BLaER1 (cell line): ENCODE measurements around the gene CNTN4.

ENCODE experiments used
- H3K27ac ChIP-seq: shearing (Covaris generic); formaldehyde crosslinking; 2 replicates; pipeline ENCODE4 v1.8.1; 2022
- H3K27me3 ChIP-seq: shearing (Covaris generic); formaldehyde crosslinking; 2 replicates; pipeline ENCODE4 v1.8.1; 2022
- H3K36me3 ChIP-seq: shearing (Covaris generic); formaldehyde crosslinking; 2 replicates; pipeline ENCODE4 v1.8.1; 2022
- H3K4me1 ChIP-seq: shearing (Covaris generic); formaldehyde crosslinking; 2 replicates; pipeline ENCODE4 v1.8.1; 2022
- H3K4me2 ChIP-seq: shearing (Covaris generic); formaldehyde crosslinking; 2 replicates; pipeline ENCODE4 v1.8.1; 2022
- H3K4me3 ChIP-seq: shearing (Covaris generic); formaldehyde crosslinking; 2 replicates; pipeline ENCODE4 v1.8.1; 2022
- H3K9ac ChIP-seq: shearing (Covaris generic); formaldehyde crosslinking; 2 replicates; pipeline ENCODE4 v1.8.1; 2022
- H3K9me3 ChIP-seq: shearing (Covaris generic); formaldehyde crosslinking; 2 replicates; pipeline ENCODE4 v1.8.1; 2022
- H4K20me1 ChIP-seq: shearing (Covaris generic); formaldehyde crosslinking; 2 replicates; pipeline ENCODE4 v1.8.1; 2022
- Cebpa-rat ChIP-seq: shearing (Covaris generic); IDR thresholded peaks from 2 replicates; pipeline ENCODE4 v1.8.1; 2022

The CNTN4 gene

DNA sequence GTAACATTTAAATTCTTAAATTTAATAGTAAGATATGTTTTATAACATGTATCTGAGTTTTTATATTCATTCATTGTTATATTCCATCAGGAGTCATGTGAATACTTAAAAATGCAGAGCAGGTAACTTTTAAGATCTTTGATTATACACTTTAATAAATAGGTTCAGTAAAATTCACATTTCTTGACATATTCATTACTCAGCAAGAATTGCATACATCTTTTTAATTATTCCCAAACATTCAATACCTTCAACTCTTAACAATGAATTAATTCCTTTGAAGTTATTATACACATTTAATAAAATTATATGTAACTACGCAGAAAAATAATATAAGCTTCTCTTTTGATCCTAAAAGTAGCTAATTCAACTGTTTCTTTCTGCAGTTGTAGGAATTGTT, 105.4 kb downstream of the CNTN4 start:
- no peak for TF ChIP-seq Cebpa-rat
- H4K20me1 ChIP-seq, result no peaks in the 10 kb centered on the region

DNA sequence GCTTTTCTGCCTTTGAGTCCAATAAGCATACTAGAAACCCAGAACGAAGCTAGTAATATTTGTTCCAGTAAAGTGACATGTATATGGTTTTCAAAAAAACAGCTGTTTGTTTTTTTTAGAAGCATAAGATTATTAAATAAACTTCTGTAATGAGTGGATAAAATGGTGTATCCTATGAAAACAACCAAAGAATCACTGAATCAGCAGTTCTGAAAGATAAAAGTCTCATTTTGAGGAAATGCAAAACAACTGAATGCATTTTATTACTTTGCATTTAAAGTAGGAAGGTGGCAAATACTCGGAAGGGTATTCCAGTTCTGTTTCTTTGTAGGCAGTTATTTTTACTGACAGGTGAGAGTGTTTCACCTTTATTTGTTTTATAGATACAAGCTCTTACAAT, 107.0 kb downstream of the CNTN4 start:
- no peak overlapping the region for H3K27ac ChIP-seq
- no peaks in the 10 kb centered on the region for H3K36me3 ChIP-seq
- H3K9ac ChIP-seq, result no peak overlapping the region
- H3K4me3 ChIP-seq, result no peak overlapping the region
- no peaks in the 10 kb centered on the region for H3K27me3 ChIP-seq
- no peaks in the 10 kb centered on the region for H3K9me3 ChIP-seq
- no peak overlapping the region for H3K4me2 ChIP-seq
- no peaks in the 10 kb centered on the region for H4K20me1 ChIP-seq
- no peak for TF ChIP-seq Cebpa-rat
- H3K4me1 ChIP-seq, result no peaks in the 10 kb centered on the region

More for the DNA sequence above, 105.4 kb downstream of the CNTN4 start:
- Histone ChIP-seq H3K9me3 (no peaks in the 10 kb centered on the region), H3K27me3 (no peaks in the 10 kb centered on the region), H3K27ac (no peak overlapping the region), H3K36me3 (no peaks in the 10 kb centered on the region), H3K4me1 (no peaks in the 10 kb centered on the region), H3K9ac (no peak overlapping the region), H3K4me2 (no peak overlapping the region), H3K4me3 (no peak overlapping the region)

DNA sequence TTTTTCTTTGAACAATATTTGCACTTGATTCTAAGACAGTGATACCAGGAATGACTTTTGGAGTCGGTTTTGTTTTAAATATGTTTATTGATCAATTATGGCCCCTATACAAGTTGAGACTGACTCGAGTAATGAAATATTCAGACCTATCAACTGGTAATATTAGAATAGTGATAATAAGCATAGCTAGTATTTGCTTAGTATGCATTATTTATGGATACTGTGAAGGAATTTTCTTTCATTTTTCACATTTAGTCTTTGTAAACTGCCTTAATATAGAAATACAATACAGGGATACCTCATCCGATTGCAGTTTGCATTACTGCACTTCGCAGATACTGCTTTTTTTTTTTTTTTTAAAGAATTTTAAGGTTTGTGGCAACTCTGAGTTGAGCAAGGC, 107.9 kb downstream of the CNTN4 start:
- H3K27ac ChIP-seq, result no peak overlapping the region

DNA sequence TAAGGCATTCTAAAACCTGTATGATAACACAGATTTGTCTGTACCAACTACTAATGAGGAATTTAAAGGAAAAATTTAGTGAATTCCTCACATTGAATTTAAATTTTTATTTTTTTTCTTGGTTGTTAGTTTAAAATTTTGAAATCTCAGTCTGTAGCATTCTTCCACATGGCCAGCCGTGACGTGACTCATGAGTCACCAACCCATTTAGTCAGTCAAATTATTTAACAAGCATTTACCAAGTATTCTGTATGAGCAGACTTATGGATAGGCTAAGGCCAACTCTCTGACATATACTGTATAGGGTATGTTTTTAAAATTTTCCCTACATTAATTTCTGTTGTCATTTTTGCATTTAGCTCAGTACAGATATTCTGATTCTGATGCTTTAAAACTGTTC, 112.9 kb downstream of the CNTN4 start:
- Histone ChIP-seq H3K27ac (no peak overlapping the region), H4K20me1 (no peaks in the 10 kb centered on the region), H3K4me3 (no peak overlapping the region), H3K9ac (no peak overlapping the region), H3K4me2 (no peak overlapping the region), H3K27me3 (no peaks in the 10 kb centered on the region), H3K36me3 (no peaks in the 10 kb centered on the region), H3K9me3 (no peaks in the 10 kb centered on the region), H3K4me1 (peaks cover 18% of the 10 kb centered on the region)
- TF ChIP-seq Cebpa-rat, result no peak

More for the DNA sequence above, 107.9 kb downstream of the CNTN4 start:
- H3K4me2 ChIP-seq, result no peak overlapping the region
- H3K4me3 ChIP-seq, result no peak overlapping the region
- no peaks in the 10 kb centered on the region for H3K4me1 ChIP-seq
- H3K9ac ChIP-seq, result no peak overlapping the region
- H3K36me3 ChIP-seq, result no peaks in the 10 kb centered on the region
- H3K9me3 ChIP-seq, result no peaks in the 10 kb centered on the region
- TF ChIP-seq Cebpa-rat, result no peak
- no peaks in the 10 kb centered on the region for H4K20me1 ChIP-seq
- no peaks in the 10 kb centered on the region for H3K27me3 ChIP-seq

DNA sequence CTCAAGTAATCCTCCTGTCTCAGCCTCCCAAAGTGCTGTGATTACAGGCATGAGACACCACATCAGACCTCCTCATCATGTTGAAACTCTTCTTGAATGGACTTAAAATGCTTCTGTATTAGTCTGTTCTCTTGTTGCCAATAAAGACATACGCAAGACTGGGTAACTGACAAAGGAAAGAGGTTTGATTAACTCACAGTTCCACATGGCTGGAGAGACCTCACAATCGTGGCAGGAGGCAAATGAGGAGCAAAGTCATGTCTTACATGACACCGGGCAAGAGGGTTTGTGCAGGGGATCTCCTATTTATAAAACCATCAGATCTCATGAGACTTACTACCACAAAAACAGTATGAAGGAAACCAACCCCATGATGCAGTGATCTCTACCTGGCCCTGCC, 113.5 kb downstream of the CNTN4 start:
- no peaks in the 10 kb centered on the region for H4K20me1 ChIP-seq
- H3K9me3 ChIP-seq, result no peaks in the 10 kb centered on the region
- H3K27ac ChIP-seq, result no peak overlapping the region
- no peaks in the 10 kb centered on the region for H3K27me3 ChIP-seq
- no peak overlapping the region for H3K9ac ChIP-seq
- no peaks in the 10 kb centered on the region for H3K36me3 ChIP-seq
- H3K4me2 ChIP-seq, result peak overlapping the region; percentile 33
- no peak for TF ChIP-seq Cebpa-rat
- H3K4me3 ChIP-seq, result no peak overlapping the region
- H3K4me1 ChIP-seq, result peaks cover 18% of the 10 kb centered on the region

DNA sequence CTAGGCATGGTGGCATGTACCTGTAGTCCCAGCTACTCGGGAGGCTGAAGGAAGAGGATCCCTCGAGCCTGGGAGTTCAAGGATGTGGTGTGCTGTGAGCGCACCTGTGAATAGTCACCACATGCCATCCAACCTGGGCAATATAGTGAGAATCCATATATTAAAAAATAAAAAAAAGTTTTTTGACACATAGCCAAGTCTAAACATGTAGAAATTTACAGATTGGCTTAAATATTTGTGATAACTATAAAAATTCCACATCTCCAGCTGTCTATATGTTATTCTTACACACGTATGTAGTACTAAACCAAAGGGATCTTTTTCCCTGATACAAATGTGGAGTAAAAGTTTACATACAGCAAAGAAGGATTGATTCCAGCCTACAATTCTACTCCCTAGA, 119.7 kb downstream of the CNTN4 start:
- Histone ChIP-seq H3K4me2 (no peak overlapping the region), H4K20me1 (no peaks in the 10 kb centered on the region), H3K4me3 (no peak overlapping the region), H3K9me3 (no peaks in the 10 kb centered on the region), H3K9ac (no peak overlapping the region), H3K27me3 (no peaks in the 10 kb centered on the region), H3K4me1 (peaks cover 1% of the 10 kb centered on the region; the same call in 1 of the 2 replicates), H3K27ac (no peak overlapping the region), H3K36me3 (no peaks in the 10 kb centered on the region)
- no peak for TF ChIP-seq Cebpa-rat

DNA sequence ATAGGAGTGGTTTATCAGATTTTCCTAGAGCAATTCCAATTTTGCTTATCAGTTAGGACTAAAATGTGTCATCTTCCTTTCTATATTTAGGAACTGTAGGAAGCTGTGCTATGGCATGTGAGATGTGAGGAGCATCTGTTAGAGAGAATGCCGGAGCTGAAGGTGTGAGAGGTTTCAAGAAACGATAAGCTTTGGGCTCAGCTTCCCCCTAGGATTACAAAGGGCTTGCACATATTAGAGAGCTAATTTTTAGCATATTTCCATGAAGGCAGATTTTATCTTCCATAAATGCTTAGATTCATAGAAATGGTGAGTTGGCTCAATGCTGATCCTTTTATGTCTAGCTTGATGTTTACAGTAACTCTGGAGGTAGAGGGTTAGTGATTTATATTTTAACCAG, 120.2 kb downstream of the CNTN4 start:
- Histone ChIP-seq H3K27ac (no peak overlapping the region), H3K4me1 (no peaks in the 10 kb centered on the region), H3K4me2 (no peak overlapping the region), H4K20me1 (no peaks in the 10 kb centered on the region), H3K36me3 (no peaks in the 10 kb centered on the region), H3K27me3 (no peaks in the 10 kb centered on the region), H3K9me3 (no peaks in the 10 kb centered on the region), H3K9ac (no peak overlapping the region), H3K4me3 (no peak overlapping the region)
- TF ChIP-seq Cebpa-rat, result no peak

DNA sequence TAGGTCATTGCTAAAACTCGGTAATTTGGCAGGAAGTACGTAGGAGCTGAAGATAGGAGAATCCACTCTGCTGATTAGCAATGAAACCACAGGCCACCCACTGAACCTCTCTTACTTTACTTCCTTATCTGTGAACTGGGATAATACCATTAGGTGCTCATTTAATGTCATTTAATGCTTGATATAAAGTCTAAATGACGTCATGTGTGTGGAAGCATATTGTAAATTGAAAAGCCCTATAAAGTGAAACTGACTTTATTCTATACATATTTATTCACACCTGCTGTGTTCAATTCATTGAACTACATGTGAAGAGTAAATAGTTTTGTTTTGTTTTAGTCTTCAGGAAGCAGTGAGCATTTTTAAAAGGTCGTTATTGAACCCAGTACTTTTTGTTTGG, 137.5 kb downstream of the CNTN4 start:
- no peak overlapping the region for H3K4me3 ChIP-seq
- H3K9me3 ChIP-seq, result no peaks in the 10 kb centered on the region
- H4K20me1 ChIP-seq, result no peaks in the 10 kb centered on the region
- no peak overlapping the region for H3K9ac ChIP-seq
- H3K27me3 ChIP-seq, result no peaks in the 10 kb centered on the region
- TF ChIP-seq Cebpa-rat, result no peak
- H3K4me1 ChIP-seq, result no peaks in the 10 kb centered on the region
- no peak overlapping the region for H3K27ac ChIP-seq
- H3K36me3 ChIP-seq, result no peaks in the 10 kb centered on the region
- no peak overlapping the region for H3K4me2 ChIP-seq

DNA sequence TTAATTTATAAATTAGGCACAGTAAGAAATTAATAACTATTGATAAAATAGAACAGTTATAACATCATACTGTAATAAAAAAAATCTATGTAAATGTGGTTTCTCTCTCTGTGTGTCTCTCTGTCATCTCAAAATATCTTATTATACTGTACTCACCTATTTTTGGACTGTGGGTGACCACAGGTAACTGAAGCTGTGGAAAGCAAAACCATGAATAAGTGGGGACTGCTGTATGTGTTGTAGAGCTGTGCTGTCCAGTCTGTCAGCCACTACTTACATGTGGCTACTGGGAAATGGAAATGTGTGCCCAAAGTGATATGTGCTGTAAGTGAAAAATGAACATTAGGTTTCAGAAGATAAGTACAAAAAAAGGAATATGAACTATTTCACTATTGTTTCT, 145.5 kb downstream of the CNTN4 start:
- H3K4me1 ChIP-seq, result no peaks in the 10 kb centered on the region
- H4K20me1 ChIP-seq, result no peaks in the 10 kb centered on the region
- H3K4me2 ChIP-seq, result no peak overlapping the region
- no peak overlapping the region for H3K27ac ChIP-seq
- no peak for TF ChIP-seq Cebpa-rat
- H3K4me3 ChIP-seq, result no peak overlapping the region
- H3K9ac ChIP-seq, result no peak overlapping the region
- no peaks in the 10 kb centered on the region for H3K9me3 ChIP-seq
- no peaks in the 10 kb centered on the region for H3K27me3 ChIP-seq
- H3K36me3 ChIP-seq, result no peaks in the 10 kb centered on the region

DNA sequence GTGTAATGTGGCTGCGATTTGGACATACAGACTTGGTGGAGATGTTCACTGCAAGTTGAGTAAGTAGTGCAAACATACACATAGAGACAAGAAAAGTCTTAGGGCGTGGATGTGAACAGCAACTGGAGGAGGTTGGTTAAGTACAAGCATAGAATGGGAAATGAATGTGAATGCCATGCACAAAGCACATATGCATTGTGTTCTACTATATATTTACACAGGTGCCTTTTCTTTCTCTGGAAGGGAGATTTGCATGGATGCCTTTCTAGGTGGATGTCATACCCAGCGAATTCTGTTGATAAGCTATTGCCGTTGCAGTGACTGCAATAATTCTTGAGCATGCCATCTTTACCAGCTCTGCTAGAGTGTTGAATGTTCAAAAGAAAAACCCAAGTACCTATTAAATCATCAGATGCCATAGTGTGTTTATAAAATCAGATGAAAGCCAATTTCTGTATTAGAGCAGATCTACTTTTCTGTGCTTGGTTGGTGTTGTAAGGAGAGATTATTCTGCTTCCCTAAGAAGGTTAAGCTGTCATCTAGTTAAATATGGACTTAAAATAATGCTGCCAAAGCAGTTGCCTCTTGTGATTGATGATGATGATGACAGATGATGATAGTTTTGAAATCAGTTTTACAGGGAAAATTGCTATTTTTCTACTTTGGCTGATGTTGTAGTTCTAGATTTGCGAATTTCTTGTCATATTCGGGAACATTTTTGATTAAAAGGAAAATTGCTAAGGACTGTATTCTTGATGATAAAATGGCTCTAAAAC, 148.4 kb downstream of the CNTN4 start:
- H3K4me2 ChIP-seq, result no peak overlapping the region
- H3K27me3 ChIP-seq, result no peaks in the 10 kb centered on the region
- H3K4me1 ChIP-seq, result no peaks in the 10 kb centered on the region
- H3K9ac ChIP-seq, result no peak overlapping the region
- H4K20me1 ChIP-seq, result no peaks in the 10 kb centered on the region
- TF ChIP-seq Cebpa-rat, result no peak
- no peak overlapping the region for H3K27ac ChIP-seq
- no peaks in the 10 kb centered on the region for H3K9me3 ChIP-seq
- no peaks in the 10 kb centered on the region for H3K36me3 ChIP-seq
- H3K4me3 ChIP-seq, result no peak overlapping the region

DNA sequence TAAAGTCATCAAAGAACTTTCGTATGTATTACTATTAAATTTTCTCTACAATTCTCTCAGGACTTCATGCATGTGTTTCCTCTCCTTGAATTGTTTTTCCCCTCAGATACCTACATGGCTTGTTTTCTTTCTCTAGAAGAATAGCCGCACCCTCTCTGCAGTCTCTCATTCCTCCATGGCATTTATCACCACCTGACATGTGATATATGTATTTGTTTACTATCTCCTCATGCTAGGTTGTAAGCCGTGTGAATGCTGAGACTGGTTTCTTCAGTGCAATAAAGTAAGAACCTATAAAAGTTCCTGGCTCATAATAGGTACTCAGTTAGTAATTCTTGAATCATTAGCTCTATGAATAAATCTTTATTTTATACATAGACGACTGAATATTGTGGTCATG, 149.2 kb downstream of the CNTN4 start:
- H3K4me1 ChIP-seq, result no peaks in the 10 kb centered on the region
- no peaks in the 10 kb centered on the region for H3K9me3 ChIP-seq
- H3K4me2 ChIP-seq, result no peak overlapping the region
- no peaks in the 10 kb centered on the region for H3K27me3 ChIP-seq
- H3K4me3 ChIP-seq, result no peak overlapping the region
- H4K20me1 ChIP-seq, result no peaks in the 10 kb centered on the region
- no peaks in the 10 kb centered on the region for H3K36me3 ChIP-seq
- H3K27ac ChIP-seq, result no peak overlapping the region
- H3K9ac ChIP-seq, result no peak overlapping the region
- TF ChIP-seq Cebpa-rat, result no peak
